IMR-90 (cell line): ENCODE results near the gene ADAM33. TPM values are rescaled to one million over a fixed set of nuclear protein-coding genes. Genes with fewer than 3 reads are reported as not detected.
A peak's percentile ranks its signal among the peaks of the same experiment; 100 is the strongest.

Experiments used
- ATAC-seq: fragments of 200-7000 bp; cut with Tn5 transposase; 2 replicates; pipeline ENCODE4 v1.9.1; 2020; ENCODE audit warnings: low read depth, mild to moderate bottlenecking, moderate library complexity
- BruUV-seq: library from RNA; stranded (reverse); fragments of 400-500 nt; replicated peaks from 2 replicates; lab custom pipeline; 2021; lab: Mats Ljungman, UMichigan
- CTCF ChIA-PET: fragments of 300-600 bp; formaldehyde crosslinking; extraction: SDS; loops from one replicate; lab custom pipeline; 2021; ENCODE audit warnings: antibody characterized with exemption; lab: Yijun Ruan, JAX
- POLR2A ChIA-PET: fragments of 300-600 bp; sonication (Branson Sonifier 250); formaldehyde crosslinking; loops from one replicate; lab custom pipeline; 2022; ENCODE audit warnings: antibody characterized with exemption; ENCODE audit not compliant: unreplicated experiment; lab: Charles Lee
- DNase-seq: peaks from one replicate; pipeline ENCODE4 v3.0.0; 2013
- H2AFZ ChIP-seq: replicated peaks from 2 replicates; pipeline ENCODE3; 2013; ENCODE audit warnings: low read length, mild to moderate bottlenecking; ENCODE audit not compliant: poor library complexity
- H2AK5ac ChIP-seq: 2 replicates; pipeline ENCODE4 v1.6.1; 2013; ENCODE audit warnings: low read depth, low read length, inconsistent platforms
- H2AK9ac ChIP-seq: replicated peaks from 2 replicates; pipeline ENCODE3; 2013; ENCODE audit warnings: mild to moderate bottlenecking, low read depth, low read length, moderate library complexity; ENCODE audit not compliant: poor library complexity
- H2BK120ac ChIP-seq: 2 replicates; pipeline ENCODE4 v1.6.1; 2013; ENCODE audit warnings: low read depth, low read length, inconsistent platforms
- H2BK15ac ChIP-seq: 3 replicates; pipeline ENCODE4 v1.6.1; 2013; ENCODE audit warnings: low read depth, low read length, inconsistent platforms
- H2BK20ac ChIP-seq: 2 replicates; pipeline ENCODE4 v1.6.1; 2013; ENCODE audit warnings: low read depth, mild to moderate bottlenecking, inconsistent platforms, low read length, moderate library complexity
- H2BK5ac ChIP-seq: 2 replicates; pipeline ENCODE4 v1.6.1; 2013; ENCODE audit warnings: mild to moderate bottlenecking, low read depth, low read length, inconsistent platforms; ENCODE audit not compliant: poor library complexity, severe bottlenecking
- H3K14ac ChIP-seq: replicated peaks from 2 replicates; pipeline ENCODE4 v1.6.1; 2013; ENCODE audit warnings: low read depth, low read length, inconsistent platforms
- H3K18ac ChIP-seq: 2 replicates; pipeline ENCODE4 v1.6.1; 2013; ENCODE audit warnings: low read depth, low read length, control low read depth
- H3K23ac ChIP-seq: 2 replicates; pipeline ENCODE4 v1.6.1; 2013; ENCODE audit warnings: low read depth, low read length, inconsistent platforms
- H3K27ac ChIP-seq: 2 replicates; pipeline ENCODE4 v1.5.1; 2013; ENCODE audit warnings: mild to moderate bottlenecking, control low read depth, low read length; ENCODE audit not compliant: insufficient read depth
- H3K27me3 ChIP-seq: 2 replicates; pipeline ENCODE4 v1.6.1; 2013; ENCODE audit warnings: low read length; ENCODE audit not compliant: control insufficient read depth, insufficient read depth
- H3K36me3 ChIP-seq: 2 replicates; pipeline ENCODE4 v1.6.1; 2013; ENCODE audit warnings: low read length, mixed read lengths; ENCODE audit not compliant: control insufficient read depth, insufficient read depth
- H3K4ac ChIP-seq: 2 replicates; pipeline ENCODE4 v1.6.1; 2013; ENCODE audit warnings: low read depth, low read length, inconsistent platforms
- H3K4me1 ChIP-seq: 2 replicates; pipeline ENCODE4 v1.6.1; 2013; ENCODE audit warnings: low read length, mixed read lengths; ENCODE audit not compliant: control insufficient read depth, insufficient read depth
- H3K4me2 ChIP-seq: 2 replicates; pipeline ENCODE4 v1.6.1; 2013; ENCODE audit warnings: low read depth, mild to moderate bottlenecking, control low read depth, low read length, moderate library complexity
- H3K4me3 ChIP-seq: 2 replicates; pipeline ENCODE4 v1.5.1; 2013; ENCODE audit warnings: low read depth, mild to moderate bottlenecking, control low read depth, low read length, moderate library complexity; ENCODE audit not compliant: insufficient read depth
- H3K56ac ChIP-seq: 2 replicates; pipeline ENCODE4 v1.6.1; 2013; ENCODE audit warnings: low read length, inconsistent platforms; ENCODE audit not compliant: insufficient read depth; ENCODE audit errors: extremely low read depth
- H3K79me1 ChIP-seq, 2 experiments: 2 replicates each; pipeline ENCODE4 v1.6.1; 2013; ENCODE audit warnings: low read length in 2 of 2, inconsistent platforms in 1 of 2, low read depth in 1 of 2
- H3K9ac ChIP-seq: 2 replicates; pipeline ENCODE4 v1.6.1; 2013; ENCODE audit warnings: low read depth, low read length, control low read depth
- H3K9me1 ChIP-seq: 2 replicates; pipeline ENCODE4 v1.6.1; 2013; ENCODE audit warnings: low read length, inconsistent platforms; ENCODE audit not compliant: insufficient read depth
- H3K9me3 ChIP-seq: 2 replicates; pipeline ENCODE4 v1.6.1; 2013; ENCODE audit warnings: low read length; ENCODE audit not compliant: control insufficient read depth, insufficient read depth
- H4K20me1 ChIP-seq: 2 replicates; pipeline ENCODE4 v1.6.1; 2013; ENCODE audit warnings: low read length, inconsistent platforms; ENCODE audit not compliant: insufficient read depth
- H4K5ac ChIP-seq: 2 replicates; pipeline ENCODE4 v1.6.1; 2013; ENCODE audit warnings: mild to moderate bottlenecking, low read depth, low read length, control low read depth
- H4K8ac ChIP-seq, 2 experiments: 2 replicates each; pipeline ENCODE4 v1.6.1; 2013; ENCODE audit warnings: low read depth in 2 of 2, low read length in 2 of 2, control low read depth in 1 of 2, inconsistent platforms in 1 of 2
- H4K91ac ChIP-seq: 2 replicates; pipeline ENCODE4 v1.6.1; 2013; ENCODE audit warnings: low read depth, low read length, inconsistent platforms; ENCODE audit not compliant: insufficient read depth
- BHLHE40 ChIP-seq: fragments of 150-350 bp; IDR thresholded peaks from 2 replicates; pipeline ENCODE4 v1.6.1; 2016; ENCODE audit warnings: mild to moderate bottlenecking, low read depth, low read length
- CEBPB ChIP-seq: IDR thresholded peaks from 2 replicates; pipeline ENCODE4 v1.6.1; 2012; ENCODE audit warnings: low read depth, low read length, improper control_type of control experiment
- CHD1 ChIP-seq: IDR thresholded peaks from 2 replicates; pipeline ENCODE4 v1.6.1; 2012; ENCODE audit warnings: low read depth, low read length, improper control_type of control experiment
- ELK1 ChIP-seq: fragments of 150-350 bp; IDR thresholded peaks from 2 replicates; pipeline ENCODE4 v1.6.1; 2016; ENCODE audit warnings: low read depth, mild to moderate bottlenecking, low read length, moderate library complexity, borderline replicate concordance
- MAFK ChIP-seq: IDR thresholded peaks from 2 replicates; pipeline ENCODE4 v1.6.1; 2012; ENCODE audit warnings: low read depth, low read length, improper control_type of control experiment
- MXI1 ChIP-seq: IDR thresholded peaks from 2 replicates; pipeline ENCODE4 v1.6.1; 2012; ENCODE audit warnings: low read depth, mild to moderate bottlenecking, low read length, moderate library complexity, borderline replicate concordance
- NFE2L2 ChIP-seq: fragments of 150-350 bp; IDR thresholded peaks from 2 replicates; pipeline ENCODE4 v1.6.1; 2016; ENCODE audit warnings: low read depth, mild to moderate bottlenecking, low read length
- POLR2A ChIP-seq: IDR thresholded peaks from 2 replicates; pipeline ENCODE4 v1.6.1; 2012; ENCODE audit warnings: mild to moderate bottlenecking, low read depth, low read length
- RAD21 ChIP-seq: IDR thresholded peaks from 2 replicates; pipeline ENCODE4 v1.6.1; 2012; ENCODE audit warnings: low read length, improper control_type of control experiment
- RCOR1 ChIP-seq: IDR thresholded peaks from 2 replicates; pipeline ENCODE4 v1.6.1; 2012; ENCODE audit warnings: mild to moderate bottlenecking, low read length, improper control_type of control experiment; ENCODE audit not compliant: insufficient replicate concordance
- RFX5 ChIP-seq: IDR thresholded peaks from 2 replicates; pipeline ENCODE4 v1.8.0; 2012; ENCODE audit warnings: low read depth, mild to moderate bottlenecking, low read length, moderate library complexity
- WGBS, 2 experiments: methylation state at CpG; one replicate each; pipeline versions ENCODE4 v1.1.5 to v1.1.7; 2013; ENCODE audit warnings: missing lambda C conversion rate in 2 of 2; ENCODE audit not compliant: insufficient read length in 1 of 2; ENCODE audit errors: extremely low coverage in 2 of 2; 5-methylcytosine and 5-hydroxymethylcytosine counted together
- dilution Hi-C: fragments of 300-500 bp; cut with HindIII; formaldehyde crosslinking; loops from one replicate; pipeline ENCODE4 v1.14.3; 2018; ENCODE audit warnings: low sequenced_read_pairs; ENCODE audit not compliant: unreplicated experiment
- in situ Hi-C: fragments of 300-500 bp; cut with MboI; formaldehyde crosslinking; loops from 3 replicates; pipeline ENCODE4 v1.14.3; 2019; ENCODE audit warnings: low sequenced_read_pairs, inconsistent platforms, mixed read lengths
- intact Hi-C: fragments of 100-400 bp; cut with micrococcal nuclease; formaldehyde crosslinking; loops from 2 replicates; pipeline ENCODE4 v1.10.0; 2022
- polyA plus RNA-seq, 3 experiments: library from polyadenylated mRNA; depleted of rRNA; stranded (reverse); fragments of >200 nt; gene quantifications; 2 replicates each; pipeline ENCODE4 v1.2.3, GENCODE V29; 2012; ENCODE audit warnings: low replicate concordance in 1 of 3
- total RNA-seq: library from RNA; depleted of rRNA; stranded (reverse); fragments of >200 nt; gene quantifications from 2 replicates; pipeline ENCODE4 v1.2.3, GENCODE V29; 2012
- TF ChIP-seq, protein P1 (sequence below): fragments of 150-350 bp; IDR thresholded peaks from 2 replicates; pipeline ENCODE4 v1.6.1; 2017; ENCODE audit warnings: mild to moderate bottlenecking, antibody characterized with exemption, low read length, low read depth
- TF ChIP-seq, protein P2 (sequence below): conservative IDR thresholded peaks from 2 replicates; pipeline ENCODE4 v1.5.1; 2012; ENCODE audit warnings: mild to moderate bottlenecking, low read depth, low read length, improper control_type of control experiment

Gene ADAM33
- total and polyA plus RNA-seq, 2 of the 4 experiments (the other 2 are of a cell fraction) = 0.18 to 1.7 TPM

GRCh38 chr20:3679749-3680700 lies 1.8 kb downstream of the ADAM33 start:
- no peak overlapping the region for H2BK15ac ChIP-seq
- H3K18ac ChIP-seq = 0 out of 2 replicates have a peak overlapping the region, but pooled peaks have one; percentile 10
- peak overlapping the region; percentile 58 for H2AK9ac ChIP-seq
- ATAC-seq = peak; percentile 41
- peak overlapping the region in 1 of 2 experiments; percentile 78; a peak in 2 of 4 replicates for H4K8ac ChIP-seq
- H2AFZ ChIP-seq = peak overlapping the region; percentile 77
- no peaks in the 10 kb centered on the region for H3K79me1 ChIP-seq
- peak overlapping the region; percentile 10 for H4K5ac ChIP-seq
- ChIA-PET CTCF (interaction anchor here (0.9 kb wide), 1 partner anchor 31 kb away, joined by 3 read pairs; no protein-coding TSS in a partner anchor), POLR2A (interaction anchor here (0.6 kb wide), 1 partner anchor 165 kb away, joined by 8 read pairs; no protein-coding TSS in a partner anchor)
- intact Hi-C loops (loop anchor here (5.0 to 10.0 kb wide), 2 partner anchors 87 to 405 kb away; partner anchors contain the start of gene ADISSP), in situ Hi-C loops (no loop called here), dilution Hi-C loops (no loop called here)
- H4K91ac ChIP-seq = peak overlapping the region; percentile 62; the same call in 1 of the 2 replicates
- peak overlapping the region; percentile 33 for H2AK5ac ChIP-seq
- no peak overlapping the region for H2BK5ac ChIP-seq
- no peak overlapping the region for H3K4me2 ChIP-seq
- H3K4ac ChIP-seq = peak overlapping the region; percentile 40; the same call in 1 of the 2 replicates
- WGBS, 2 experiments = 67% methylated on average over 5 of the region's 18 CpGs; no CpG with 5 or more reads in 1 of the 2 experiments
- peaks cover 13% of the 10 kb centered on the region for H3K27me3 ChIP-seq
- H3K4me3 ChIP-seq = no peak overlapping the region
- H3K4me1 ChIP-seq = peaks cover 20% of the 10 kb centered on the region
- H2BK120ac ChIP-seq = no peak overlapping the region
- no TSS peak for BruUV-seq
- 0 out of 2 replicates have a peak overlapping the region, but pooled peaks have one; percentile 14 for H3K14ac ChIP-seq
- H2BK20ac ChIP-seq = 0 out of 2 replicates have a peak overlapping the region, but pooled peaks have one; percentile 1
- H3K23ac ChIP-seq = no peak overlapping the region
- peaks cover under 1% of the 10 kb centered on the region; the same call in 1 of the 2 replicates for H3K9me1 ChIP-seq
- H3K9me3 ChIP-seq = no peaks in the 10 kb centered on the region
- no peaks in the 10 kb centered on the region for H3K36me3 ChIP-seq
- H4K20me1 ChIP-seq = no peaks in the 10 kb centered on the region
- no peak overlapping the region for H3K9ac ChIP-seq
- peak; percentile 48 for DNase-seq
- no peak overlapping the region for H3K56ac ChIP-seq
- H3K27ac ChIP-seq = no peak overlapping the region
- no peak for TF ChIP-seq CEBPB
- TF ChIP-seq BHLHE40 = no peak
- TF ChIP-seq MAFK = no peak
- TF ChIP-seq MXI1 = no peak
- no peak for TF ChIP-seq CHD1
- no peak for TF ChIP-seq ELK1
- TF ChIP-seq POLR2A = no peak
- TF ChIP-seq NFE2L2 = no peak
- TF ChIP-seq, protein P1, sequence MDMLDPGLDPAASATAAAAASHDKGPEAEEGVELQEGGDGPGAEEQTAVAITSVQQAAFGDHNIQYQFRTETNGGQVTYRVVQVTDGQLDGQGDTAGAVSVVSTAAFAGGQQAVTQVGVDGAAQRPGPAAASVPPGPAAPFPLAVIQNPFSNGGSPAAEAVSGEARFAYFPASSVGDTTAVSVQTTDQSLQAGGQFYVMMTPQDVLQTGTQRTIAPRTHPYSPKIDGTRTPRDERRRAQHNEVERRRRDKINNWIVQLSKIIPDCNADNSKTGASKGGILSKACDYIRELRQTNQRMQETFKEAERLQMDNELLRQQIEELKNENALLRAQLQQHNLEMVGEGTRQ = no peak
- TF ChIP-seq RFX5 = no peak
- TF ChIP-seq, protein P2, sequence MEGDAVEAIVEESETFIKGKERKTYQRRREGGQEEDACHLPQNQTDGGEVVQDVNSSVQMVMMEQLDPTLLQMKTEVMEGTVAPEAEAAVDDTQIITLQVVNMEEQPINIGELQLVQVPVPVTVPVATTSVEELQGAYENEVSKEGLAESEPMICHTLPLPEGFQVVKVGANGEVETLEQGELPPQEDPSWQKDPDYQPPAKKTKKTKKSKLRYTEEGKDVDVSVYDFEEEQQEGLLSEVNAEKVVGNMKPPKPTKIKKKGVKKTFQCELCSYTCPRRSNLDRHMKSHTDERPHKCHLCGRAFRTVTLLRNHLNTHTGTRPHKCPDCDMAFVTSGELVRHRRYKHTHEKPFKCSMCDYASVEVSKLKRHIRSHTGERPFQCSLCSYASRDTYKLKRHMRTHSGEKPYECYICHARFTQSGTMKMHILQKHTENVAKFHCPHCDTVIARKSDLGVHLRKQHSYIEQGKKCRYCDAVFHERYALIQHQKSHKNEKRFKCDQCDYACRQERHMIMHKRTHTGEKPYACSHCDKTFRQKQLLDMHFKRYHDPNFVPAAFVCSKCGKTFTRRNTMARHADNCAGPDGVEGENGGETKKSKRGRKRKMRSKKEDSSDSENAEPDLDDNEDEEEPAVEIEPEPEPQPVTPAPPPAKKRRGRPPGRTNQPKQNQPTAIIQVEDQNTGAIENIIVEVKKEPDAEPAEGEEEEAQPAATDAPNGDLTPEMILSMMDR = no peak
- TF ChIP-seq RCOR1 = no peak
- no peak for TF ChIP-seq RAD21
